DND-41 (cell line): Measurements from ENCODE around the gene PLA2G4A.

Source experiments
- ATAC-seq: fragments of 200-7000 bp; cut with Tn5 transposase; 3 replicates; pipeline ENCODE4 v1.9.1; 2021; ENCODE audit warnings: low read depth; ENCODE audit not compliant: insufficient read depth
- DNase-seq: peaks from one replicate; pipeline ENCODE4 v3.0.0-alpha.2; 2020
- H2AFZ ChIP-seq: 2 replicates; pipeline ENCODE4 v1.6.0; 2012; ENCODE audit warnings: low read depth, low read length
- H3K27ac ChIP-seq: 2 replicates; pipeline ENCODE4 v1.5.1; 2012; ENCODE audit warnings: low read length, inconsistent platforms
- H3K27me3 ChIP-seq: fragments of 200-600 bp; sonication (generic); 2 replicates; pipeline ENCODE4 v1.6.0; 2012; ENCODE audit warnings: low read length, mild to moderate bottlenecking, inconsistent platforms; ENCODE audit not compliant: insufficient read depth, poor library complexity
- H3K36me3 ChIP-seq: 2 replicates; pipeline ENCODE4 v1.5.1; 2012; ENCODE audit warnings: low read length, inconsistent platforms; ENCODE audit not compliant: insufficient read depth
- H3K4me1 ChIP-seq: 2 replicates; pipeline ENCODE4 v1.5.1; 2012; ENCODE audit warnings: mild to moderate bottlenecking, low read length; ENCODE audit not compliant: insufficient read depth
- H3K4me2 ChIP-seq: 2 replicates; pipeline ENCODE4 v1.6.0; 2012; ENCODE audit warnings: mild to moderate bottlenecking, moderate library complexity, low read length, inconsistent platforms; ENCODE audit not compliant: insufficient read depth
- H3K4me3 ChIP-seq, 2 experiments: fragments of 200-600 bp in 1 of 2; shearing (Covaris generic) in 1 of 2; 2 replicates each; pipeline ENCODE4 v1.5.1; 2012 to 2016; ENCODE audit warnings: inconsistent platforms in 2 of 2, low read length in 2 of 2, mild to moderate bottlenecking in 2 of 2, low read depth in 1 of 2, moderate library complexity in 1 of 2
- H3K79me2 ChIP-seq: 2 replicates; pipeline ENCODE4 v1.6.0; 2012; ENCODE audit warnings: low read length, inconsistent platforms; ENCODE audit not compliant: insufficient read depth
- H3K9ac ChIP-seq: 2 replicates; pipeline ENCODE4 v1.6.0; 2012; ENCODE audit warnings: low read depth, mild to moderate bottlenecking, inconsistent platforms, low read length, moderate library complexity
- H3K9me3 ChIP-seq: 2 replicates; pipeline ENCODE4 v1.5.1; 2012; ENCODE audit warnings: low read length, moderate library complexity, mild to moderate bottlenecking, inconsistent platforms; ENCODE audit not compliant: insufficient read depth, severe bottlenecking
- H4K20me1 ChIP-seq: 2 replicates; pipeline ENCODE4 v1.6.0; 2012; ENCODE audit warnings: low read length; ENCODE audit not compliant: insufficient read depth
- EZH2 ChIP-seq: IDR thresholded peaks from 3 replicates; pipeline ENCODE4 v1.6.1; 2012; ENCODE audit warnings: borderline replicate concordance, low read depth, mild to moderate bottlenecking, moderate library complexity, low read length, inconsistent platforms; ENCODE audit not compliant: severe bottlenecking
- TF ChIP-seq, protein P1 (sequence below): IDR thresholded peaks from 2 replicates; pipeline ENCODE4 v1.5.1; 2012; ENCODE audit warnings: borderline replicate concordance, low read length, moderate library complexity, mild to moderate bottlenecking; ENCODE audit not compliant: poor library complexity, severe bottlenecking; ENCODE audit errors: extremely low read depth

The PLA2G4A gene

DNA sequence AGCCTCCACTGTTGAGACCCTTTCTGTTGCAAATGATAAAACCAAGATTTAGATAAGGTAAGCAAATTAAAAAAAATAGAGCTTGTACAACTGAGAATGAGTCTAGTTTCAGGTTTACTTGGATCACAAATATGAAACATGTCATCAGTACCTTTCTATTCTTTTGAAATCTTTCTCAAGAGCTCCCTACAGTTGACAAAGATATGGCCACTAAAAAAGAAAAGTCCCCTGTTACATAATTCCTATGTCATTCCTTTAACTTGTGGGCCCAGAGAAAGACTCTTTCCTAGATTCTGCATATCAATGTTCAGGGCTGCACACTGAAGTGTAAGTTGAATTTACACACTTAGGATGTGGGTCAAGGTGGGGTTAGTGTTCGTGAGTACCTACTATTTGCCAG is 168.1 kb downstream of the PLA2G4A start:
- no peak overlapping the region for H2AFZ ChIP-seq
- H3K36me3 ChIP-seq = no peaks in the 10 kb centered on the region
- H3K27ac ChIP-seq = no peak overlapping the region
- TF ChIP-seq, protein P1, sequence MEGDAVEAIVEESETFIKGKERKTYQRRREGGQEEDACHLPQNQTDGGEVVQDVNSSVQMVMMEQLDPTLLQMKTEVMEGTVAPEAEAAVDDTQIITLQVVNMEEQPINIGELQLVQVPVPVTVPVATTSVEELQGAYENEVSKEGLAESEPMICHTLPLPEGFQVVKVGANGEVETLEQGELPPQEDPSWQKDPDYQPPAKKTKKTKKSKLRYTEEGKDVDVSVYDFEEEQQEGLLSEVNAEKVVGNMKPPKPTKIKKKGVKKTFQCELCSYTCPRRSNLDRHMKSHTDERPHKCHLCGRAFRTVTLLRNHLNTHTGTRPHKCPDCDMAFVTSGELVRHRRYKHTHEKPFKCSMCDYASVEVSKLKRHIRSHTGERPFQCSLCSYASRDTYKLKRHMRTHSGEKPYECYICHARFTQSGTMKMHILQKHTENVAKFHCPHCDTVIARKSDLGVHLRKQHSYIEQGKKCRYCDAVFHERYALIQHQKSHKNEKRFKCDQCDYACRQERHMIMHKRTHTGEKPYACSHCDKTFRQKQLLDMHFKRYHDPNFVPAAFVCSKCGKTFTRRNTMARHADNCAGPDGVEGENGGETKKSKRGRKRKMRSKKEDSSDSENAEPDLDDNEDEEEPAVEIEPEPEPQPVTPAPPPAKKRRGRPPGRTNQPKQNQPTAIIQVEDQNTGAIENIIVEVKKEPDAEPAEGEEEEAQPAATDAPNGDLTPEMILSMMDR = no peak
- TF ChIP-seq EZH2 = no peak
- H3K79me2 ChIP-seq = no peaks in the 10 kb centered on the region
- H3K4me3 ChIP-seq = no peak overlapping the region
- H3K9ac ChIP-seq = no peak overlapping the region
- H3K4me1 ChIP-seq = no peaks in the 10 kb centered on the region
- ATAC-seq = no peak
- DNase-seq = no peak
- H3K4me2 ChIP-seq = no peak overlapping the region
- no peaks in the 10 kb centered on the region for H3K27me3 ChIP-seq
- H4K20me1 ChIP-seq = no peaks in the 10 kb centered on the region
- no peaks in the 10 kb centered on the region for H3K9me3 ChIP-seq

DNA sequence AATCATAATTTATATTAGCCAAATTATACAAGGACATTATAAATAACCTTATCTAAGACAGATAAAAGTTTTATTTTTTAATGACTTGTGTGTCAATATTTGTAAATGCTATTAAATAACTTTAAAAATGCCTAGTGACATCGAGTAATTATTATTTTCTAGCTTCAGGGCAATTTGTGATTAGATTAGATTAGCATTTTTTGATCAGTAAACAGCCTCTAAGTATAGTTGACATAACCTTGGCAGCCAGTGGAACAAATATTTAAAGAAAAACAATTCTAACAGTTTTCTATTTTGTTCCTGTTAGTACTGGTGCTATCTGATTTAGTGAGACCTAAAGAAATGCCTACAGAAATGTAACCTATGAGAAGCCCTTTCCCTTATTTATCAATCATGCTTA is 169.1 kb downstream of the PLA2G4A start:
- no peak overlapping the region for H3K27ac ChIP-seq
- H3K4me3 ChIP-seq = no peak overlapping the region
- H3K36me3 ChIP-seq = no peaks in the 10 kb centered on the region
- H3K27me3 ChIP-seq = no peaks in the 10 kb centered on the region
- DNase-seq (no peak), ATAC-seq (no peak)
- no peaks in the 10 kb centered on the region for H3K4me1 ChIP-seq
- no peak overlapping the region for H3K4me2 ChIP-seq
- H3K9me3 ChIP-seq = no peaks in the 10 kb centered on the region
- no peaks in the 10 kb centered on the region for H3K79me2 ChIP-seq
- no peaks in the 10 kb centered on the region for H4K20me1 ChIP-seq
- TF ChIP-seq, protein P1 = no peak
- TF ChIP-seq EZH2 = no peak
- H2AFZ ChIP-seq = no peak overlapping the region
- no peak overlapping the region for H3K9ac ChIP-seq

DNA sequence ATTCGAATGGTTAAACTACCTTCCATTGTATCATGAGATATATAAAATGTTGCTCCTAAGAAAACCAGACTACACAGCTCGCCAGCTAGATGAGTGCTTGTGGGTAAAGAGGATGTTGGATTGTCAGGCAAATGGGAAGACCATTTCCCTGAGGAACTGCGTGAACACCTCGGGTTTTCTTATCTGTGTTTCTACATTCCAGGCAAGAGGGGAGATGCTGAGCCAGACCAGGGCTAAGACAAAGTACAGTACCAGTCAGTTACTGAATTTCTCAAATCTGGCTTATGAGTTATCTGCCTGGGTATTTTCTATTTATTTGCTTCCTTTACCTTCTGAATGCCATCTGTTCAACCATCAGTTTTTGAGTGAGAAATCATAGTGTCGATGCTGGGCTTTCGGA is 170.8 kb downstream of the PLA2G4A start:
- no peak for ATAC-seq
- no peaks in the 10 kb centered on the region for H3K27me3 ChIP-seq
- H3K9ac ChIP-seq = no peak overlapping the region
- H4K20me1 ChIP-seq = no peaks in the 10 kb centered on the region
- H3K27ac ChIP-seq = no peak overlapping the region
- no peaks in the 10 kb centered on the region for H3K9me3 ChIP-seq
- H2AFZ ChIP-seq = no peak overlapping the region
- no peak overlapping the region for H3K4me2 ChIP-seq
- no peaks in the 10 kb centered on the region for H3K4me1 ChIP-seq
- H3K79me2 ChIP-seq = no peaks in the 10 kb centered on the region
- no peak for TF ChIP-seq EZH2
- TF ChIP-seq, protein P1 = no peak
- H3K4me3 ChIP-seq = no peak overlapping the region
- no peaks in the 10 kb centered on the region for H3K36me3 ChIP-seq
- DNase-seq = no peak
